Panc1 (cell line): ENCODE results near the gene RBCK1. TPM values are rescaled to one million over a fixed set of nuclear protein-coding genes. Genes with fewer than 3 reads are reported as not detected.

Source experiments
- ATAC-seq: fragments of 200-7000 bp; cut with Tn5 transposase; 2 replicates; pipeline ENCODE4 v1.9.1; 2020; ENCODE audit warnings: mild to moderate bottlenecking, moderate library complexity
- BruUV-seq: library from RNA; stranded (reverse); fragments of 400-500 nt; replicated peaks from 2 replicates; lab custom pipeline; 2021; lab: Mats Ljungman, UMichigan
- CTCF ChIA-PET: fragments of 300-600 bp; sonication (Branson Sonifier 250); formaldehyde crosslinking; loops from one replicate; lab custom pipeline; 2022; ENCODE audit warnings: antibody characterized with exemption; lab: Charles Lee
- POLR2A ChIA-PET: fragments of 300-600 bp; sonication (Branson Sonifier 250); formaldehyde crosslinking; loops from one replicate; lab custom pipeline; 2022; ENCODE audit warnings: antibody characterized with exemption; lab: Charles Lee
- DNase-seq: peaks from one replicate; pipeline ENCODE4 v3.0.0-alpha.2; 2010; ENCODE audit warnings: low read depth, low spot score
- H3K27ac ChIP-seq: 2 replicates; pipeline ENCODE4 v1.5.1; 2011; ENCODE audit warnings: mild to moderate bottlenecking, low read length, inconsistent platforms
- H3K27me3 ChIP-seq: fragments of 200-500 bp; sonication (Bioruptor generic); 2 replicates; pipeline ENCODE4 v1.6.0; 2014; ENCODE audit warnings: low read length, inconsistent platforms; ENCODE audit not compliant: control insufficient read depth, insufficient read depth
- H3K36me3 ChIP-seq: fragments of 200-500 bp; sonication (Bioruptor generic); 2 replicates; pipeline ENCODE4 v1.5.1; 2014; ENCODE audit warnings: inconsistent platforms, mild to moderate bottlenecking, low read length, moderate library complexity; ENCODE audit not compliant: control insufficient read depth, insufficient read depth
- H3K4me1 ChIP-seq: 2 replicates; pipeline ENCODE4 v1.5.1; 2011; ENCODE audit warnings: inconsistent platforms, mild to moderate bottlenecking, low read length, moderate library complexity; ENCODE audit not compliant: control insufficient read depth, insufficient read depth
- H3K4me3 ChIP-seq, 2 experiments: 2 replicates each; pipeline ENCODE4 v1.5.1; 2011 to 2012; ENCODE audit warnings: low read depth in 2 of 2, low read length in 2 of 2, mild to moderate bottlenecking in 2 of 2, inconsistent platforms in 1 of 2, moderate library complexity in 1 of 2
- H3K9me3 ChIP-seq: fragments of 200-500 bp; sonication (Bioruptor generic); 2 replicates; pipeline ENCODE4 v1.5.1; 2014; ENCODE audit warnings: low read depth, mild to moderate bottlenecking, inconsistent platforms, low read length, moderate library complexity; ENCODE audit not compliant: control insufficient read depth, insufficient read depth
- POLR2AphosphoS5 ChIP-seq: IDR thresholded peaks from 2 replicates; pipeline ENCODE4 v1.6.1; 2012; ENCODE audit warnings: mild to moderate bottlenecking, low read depth, low read length, moderate library complexity
- REST ChIP-seq, 2 experiments: IDR thresholded peaks; 2 replicates each; pipeline ENCODE4 v1.6.1; 2011 to 2012; ENCODE audit warnings: low read depth in 2 of 2, control low read depth in 1 of 2, low read length in 1 of 2, mild to moderate bottlenecking in 1 of 2, moderate library complexity in 1 of 2; ENCODE audit not compliant: insufficient read depth in 1 of 2
- SIN3A ChIP-seq: IDR thresholded peaks from 2 replicates; pipeline ENCODE4 v1.6.1; 2012; ENCODE audit warnings: low read depth, mild to moderate bottlenecking, low read length, moderate library complexity, borderline replicate concordance; ENCODE audit not compliant: insufficient read depth
- TCF7L2 ChIP-seq: IDR thresholded peaks from 2 replicates; pipeline ENCODE4 v1.6.1; 2011; ENCODE audit warnings: mild to moderate bottlenecking, low read depth, low read length, inconsistent platforms
- in situ Hi-C: cut with HindIII; loops from 2 replicates; pipeline ENCODE4 v1.10.0; 2016; ENCODE audit warnings: low sequenced_read_pairs, low pct_unique_long_range_greater_than_20kb
- intact Hi-C: fragments of 100-400 bp; cut with micrococcal nuclease; formaldehyde crosslinking; loops from one replicate; pipeline ENCODE4 v1.10.0; 2022; ENCODE audit not compliant: unreplicated experiment
- total RNA-seq: library from RNA; stranded (reverse); gene quantifications from one replicate; pipeline ENCODE4 v1.2.1, GENCODE V29; 2021; ENCODE audit not compliant: unreplicated experiment
- TF ChIP-seq, protein P1 (sequence below): fragments of 450-650 bp; IDR thresholded peaks from 2 replicates; pipeline ENCODE4 v1.5.1; 2017; ENCODE audit warnings: mild to moderate bottlenecking

Gene RBCK1
- total RNA-seq, 1 experiment from 2014 or later = 97.1 TPM

DNA sequence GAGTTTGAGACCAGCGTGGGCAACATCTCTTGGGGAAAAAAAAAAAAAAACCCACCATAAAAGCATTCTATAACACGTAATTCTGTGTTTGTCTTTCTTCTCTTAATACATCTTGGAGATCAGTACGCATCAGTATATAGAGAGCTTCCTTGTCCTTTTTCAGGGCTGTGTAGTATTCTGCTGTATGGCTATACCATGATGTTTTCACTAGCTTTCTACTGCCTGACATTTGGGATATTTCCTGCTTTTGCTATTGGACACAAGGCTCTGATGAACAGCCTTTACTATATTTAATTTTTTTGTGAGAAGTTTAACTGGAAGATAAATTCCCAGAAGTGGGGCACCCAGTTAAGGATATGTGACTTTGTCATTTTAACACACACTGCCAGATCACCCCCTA is 20.6 kb upstream of the RBCK1 start:
- ATAC-seq (no peak), DNase-seq (no peak)
- intact Hi-C loops (no loop called here), in situ Hi-C loops (no loop called here)
- Histone ChIP-seq H3K27me3 (no peaks in the 10 kb centered on the region), H3K9me3 (no peaks in the 10 kb centered on the region), H3K36me3 (0 out of 2 replicates have a peak, but pooled peaks cover 2% of the 10 kb centered on the region), H3K27ac (no peak overlapping the region), H3K4me3 (no peak overlapping the region), H3K4me1 (peaks cover 4% of the 10 kb centered on the region)
- TF ChIP-seq TCF7L2 = no peak
- CTCF ChIA-PET = no interaction called here
- POLR2A ChIA-PET = no interaction called here
- no TSS peak for BruUV-seq

- 0 out of 2 replicates have a peak, but pooled peaks cover 2% of the 10 kb centered on the region for H3K36me3 ChIP-seq
- no peak overlapping the region for H3K27ac ChIP-seq
- intact Hi-C loops (no loop called here), in situ Hi-C loops (no loop called here)
- ChIA-PET POLR2A (no interaction called here), CTCF (no interaction called here)
- no peak for TF ChIP-seq POLR2AphosphoS5
- no peak for TF ChIP-seq REST (IDR thresholded peaks at IDR 0.05; ENCODE audit: insufficient read depth in 1 of 2, low read depth in 2 of 2, low read length in 1 of 2)
- TF ChIP-seq, protein P1, sequence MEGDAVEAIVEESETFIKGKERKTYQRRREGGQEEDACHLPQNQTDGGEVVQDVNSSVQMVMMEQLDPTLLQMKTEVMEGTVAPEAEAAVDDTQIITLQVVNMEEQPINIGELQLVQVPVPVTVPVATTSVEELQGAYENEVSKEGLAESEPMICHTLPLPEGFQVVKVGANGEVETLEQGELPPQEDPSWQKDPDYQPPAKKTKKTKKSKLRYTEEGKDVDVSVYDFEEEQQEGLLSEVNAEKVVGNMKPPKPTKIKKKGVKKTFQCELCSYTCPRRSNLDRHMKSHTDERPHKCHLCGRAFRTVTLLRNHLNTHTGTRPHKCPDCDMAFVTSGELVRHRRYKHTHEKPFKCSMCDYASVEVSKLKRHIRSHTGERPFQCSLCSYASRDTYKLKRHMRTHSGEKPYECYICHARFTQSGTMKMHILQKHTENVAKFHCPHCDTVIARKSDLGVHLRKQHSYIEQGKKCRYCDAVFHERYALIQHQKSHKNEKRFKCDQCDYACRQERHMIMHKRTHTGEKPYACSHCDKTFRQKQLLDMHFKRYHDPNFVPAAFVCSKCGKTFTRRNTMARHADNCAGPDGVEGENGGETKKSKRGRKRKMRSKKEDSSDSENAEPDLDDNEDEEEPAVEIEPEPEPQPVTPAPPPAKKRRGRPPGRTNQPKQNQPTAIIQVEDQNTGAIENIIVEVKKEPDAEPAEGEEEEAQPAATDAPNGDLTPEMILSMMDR = no peak
- no peak for TF ChIP-seq TCF7L2
- no peak for TF ChIP-seq SIN3A
- H3K4me1 ChIP-seq = no peaks in the 10 kb centered on the region; the same call in 1 of the 2 replicates
- no peaks in the 10 kb centered on the region for H3K27me3 ChIP-seq
- H3K9me3 ChIP-seq = no peaks in the 10 kb centered on the region
- H3K4me3 ChIP-seq = no peak overlapping the region
- ATAC-seq (no peak), DNase-seq (no peak)
- no TSS peak for BruUV-seq
Observed at GRCh38 chr20:388034-388994, 19.8 kb upstream of the RBCK1 start.

DNA sequence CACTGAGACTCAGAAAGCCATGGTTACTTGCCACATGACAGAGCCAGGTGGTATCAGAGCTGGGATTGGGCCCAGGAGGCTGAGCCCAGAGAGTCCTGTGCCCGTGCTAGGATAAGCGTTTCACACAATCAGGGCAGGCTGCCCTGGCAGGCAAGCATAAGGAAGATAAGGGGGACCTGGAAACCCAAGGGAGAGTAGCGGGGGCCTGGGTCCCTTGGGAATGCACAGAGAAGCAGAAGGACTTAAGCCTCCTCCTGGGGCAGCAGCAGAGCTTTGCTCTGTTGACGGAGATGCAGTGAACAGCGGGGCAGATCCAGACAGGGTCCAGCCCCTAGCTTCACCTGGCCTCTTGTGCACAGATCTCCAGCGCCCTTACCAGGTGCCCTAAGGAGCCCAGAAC is 18.9 kb upstream of the RBCK1 start:
- no peak overlapping the region for H3K27ac ChIP-seq
- DNase-seq (no peak), ATAC-seq (no peak)
- in situ Hi-C loops = no loop called here
- no peaks in the 10 kb centered on the region for H3K27me3 ChIP-seq
- CTCF ChIA-PET = no interaction called here
- BruUV-seq = no TSS peak
- intact Hi-C loops = no loop called here
- H3K9me3 ChIP-seq = no peaks in the 10 kb centered on the region
- TF ChIP-seq REST (IDR thresholded peaks at IDR 0.05; ENCODE audit: insufficient read depth in 1 of 2, low read depth in 2 of 2, low read length in 1 of 2) = no peak
- H3K4me1 ChIP-seq = no peaks in the 10 kb centered on the region; the same call in 1 of the 2 replicates
- POLR2A ChIA-PET = no interaction called here
- peaks cover 2% of the 10 kb centered on the region; the same call in 1 of the 2 replicates for H3K36me3 ChIP-seq
- H3K4me3 ChIP-seq = no peak overlapping the region
